ENCODE measurements around the gene DPF3. TPM values are rescaled to one million over a fixed set of nuclear protein-coding genes. Genes with fewer than 3 reads are reported as not detected.

DPF3 gene
- total RNA-seq, 2 experiments from 2014 or later, result 0.27 to 0.31 TPM

- no peaks in the 10 kb centered on the region for H3K36me3 Mint-ChIP-seq (ENCODE audit: low read depth)
- H3K4me3 Mint-ChIP-seq, result no peak overlapping the region
- intact Hi-C loops (cut with DNase I, micrococcal nuclease), result no loop called here
- DNase-seq (no peak), ATAC-seq (ENCODE audit: poor library complexity) (no peak)
- Histone ChIP-seq H3K27me3 (ENCODE audit: control insufficient read depth in 1 of 2, insufficient read depth in 2 of 2, low read length in 2 of 2) (no peaks in the 10 kb centered on the region), H3K36me3 (ENCODE audit: insufficient read depth, low read length) (no peaks in the 10 kb centered on the region), H3K4me3 (ENCODE audit: low read length) (no peak overlapping the region), H3K27ac (ENCODE audit: low read depth in 1 of 2, low read length in 2 of 2) (no peak overlapping the region), H3K9me3 (ENCODE audit: control insufficient read depth in 1 of 2, insufficient read depth in 1 of 2, low read length in 2 of 2) (peaks cover 0 to 3% of the 10 kb centered on the region in 2 experiments), H3K4me1 (ENCODE audit: insufficient read depth, low read length) (no peaks in the 10 kb centered on the region)
- CTCF ChIA-PET, result no interaction called here
- peaks cover 5% of the 10 kb centered on the region for H3K9me3 Mint-ChIP-seq
- TF ChIP-seq CTCF (IDR thresholded peaks at IDR 0.05), result no peak
- H3K27ac Mint-ChIP-seq, result no peak overlapping the region
- POLR2A ChIA-PET, result no interaction called here
- H3K4me1 Mint-ChIP-seq (ENCODE audit: low read depth), result no peaks in the 10 kb centered on the region
- H3K27me3 Mint-ChIP-seq, result no peaks in the 10 kb centered on the region
Observed at GRCh38 chr14:72743626-72744025, 150.3 kb downstream of the DPF3 start.

GRCh38 chr14:72742838-72743195, 151.1 kb downstream of the DPF3 start:
- Histone ChIP-seq H3K27ac (ENCODE audit: low read depth in 1 of 2, low read length in 2 of 2) (no peak overlapping the region), H3K4me3 (ENCODE audit: low read length) (no peak overlapping the region), H3K4me1 (ENCODE audit: insufficient read depth, low read length) (no peaks in the 10 kb centered on the region), H3K36me3 (ENCODE audit: insufficient read depth, low read length) (no peaks in the 10 kb centered on the region), H3K27me3 (ENCODE audit: control insufficient read depth in 1 of 2, insufficient read depth in 2 of 2, low read length in 2 of 2) (no peaks in the 10 kb centered on the region), H3K9me3 (ENCODE audit: control insufficient read depth in 1 of 2, insufficient read depth in 1 of 2, low read length in 2 of 2) (no peaks in the 10 kb centered on the region)
- ChIA-PET CTCF (no interaction called here), POLR2A (no interaction called here)
- Mint-ChIP-seq H3K9me3 (peaks cover 2% of the 10 kb centered on the region), H3K27ac (no peak overlapping the region), H3K4me3 (no peak overlapping the region), H3K27me3 (no peaks in the 10 kb centered on the region), H3K4me1 (ENCODE audit: low read depth) (no peaks in the 10 kb centered on the region), H3K36me3 (ENCODE audit: low read depth) (no peaks in the 10 kb centered on the region)
- intact Hi-C loops (cut with DNase I, micrococcal nuclease), result no loop called here
- TF ChIP-seq CTCF (IDR thresholded peaks at IDR 0.05), result no peak
- ATAC-seq (ENCODE audit: poor library complexity) (no peak), DNase-seq (no peak)

- DNase-seq (no peak), ATAC-seq (ENCODE audit: poor library complexity) (no peak)
- Mint-ChIP-seq H3K27me3 (no peaks in the 10 kb centered on the region), H3K36me3 (ENCODE audit: low read depth) (no peaks in the 10 kb centered on the region), H3K9me3 (no peaks in the 10 kb centered on the region), H3K4me1 (ENCODE audit: low read depth) (no peaks in the 10 kb centered on the region), H3K4me3 (no peak overlapping the region), H3K27ac (no peak overlapping the region)
- Histone ChIP-seq H3K27ac (ENCODE audit: low read depth in 1 of 2, low read length in 2 of 2) (no peak overlapping the region), H3K9me3 (ENCODE audit: control insufficient read depth in 1 of 2, insufficient read depth in 1 of 2, low read length in 2 of 2) (no peaks in the 10 kb centered on the region), H3K4me1 (ENCODE audit: insufficient read depth, low read length) (no peaks in the 10 kb centered on the region), H3K27me3 (ENCODE audit: control insufficient read depth in 1 of 2, insufficient read depth in 2 of 2, low read length in 2 of 2) (no peaks in the 10 kb centered on the region), H3K4me3 (ENCODE audit: low read length) (no peak overlapping the region), H3K36me3 (ENCODE audit: insufficient read depth, low read length) (no peaks in the 10 kb centered on the region)
- ChIA-PET CTCF (no interaction called here), POLR2A (no interaction called here)
- intact Hi-C loops (cut with DNase I, micrococcal nuclease), result no loop called here
- TF ChIP-seq CTCF (IDR thresholded peaks at IDR 0.05), result no peak
Observed at GRCh38 chr14:72742118-72742837, 151.6 kb downstream of the DPF3 start.
